ENCODE data around the gene RHBDL3. TPM values are rescaled to one million over a fixed set of nuclear protein-coding genes. Genes with fewer than 3 reads are reported as not detected.

Gene RHBDL3
- total RNA-seq, 4 donors from 2014 or later = 0.27 to 0.64 TPM; not detected in 2

- Histone ChIP-seq H3K36me3 (peaks cover 0 to 86% (median 40%) of the 10 kb centered on the region in 4 donors), H3K27me3 (no peaks in the 10 kb centered on the region), H3K4me3 (no peak overlapping the region), H3K9me3 (no peaks in the 10 kb centered on the region), H3K27ac (no peak overlapping the region), H3K4me1 (peaks cover 3 to 14% (median 7%) of the 10 kb centered on the region in 4 donors)
- in situ Hi-C loops (cut with MboI; ENCODE audit: low pct_ligation_motif_present in 1 of 4, low pct_unique_long_range_greater_than_20kb in 1 of 4, low sequenced_read_pairs in 3 of 4) = no loop called here
- 86 to 100% methylated on average over 1 of the region's 1 CpG for whole genome bisulfite sequencing, 2 donors (ENCODE audit: low coverage in 1 of 2)
- TF ChIP-seq EP300 (IDR thresholded peaks at IDR 0.05; ENCODE audit: low read depth) (no peak), POLR2A (IDR thresholded peaks at IDR 0.05) (no peak), POLR2AphosphoS5 (IDR thresholded peaks at IDR 0.05) (no peak), CTCF (IDR thresholded peaks at IDR 0.05) (no peak)
- intact Hi-C loops (cut with DNase I; ENCODE audit: low total_unique reads) = no loop called here
- no peak for DNase-seq
These were observed 95.6 kb downstream of the RHBDL3 start for GRCh38 chr17:32361270-32361669.

GRCh38 chr17:32370426-32370825 lies 104.8 kb downstream of the RHBDL3 start:
- Histone ChIP-seq H3K36me3 (peaks cover 0 to 95% (median 45%) of the 10 kb centered on the region in 4 donors), H3K27me3 (no peaks in the 10 kb centered on the region), H3K4me1 (peaks cover 0 to 7% (median 0%) of the 10 kb centered on the region in 4 donors), H3K9me3 (no peaks in the 10 kb centered on the region), H3K4me3 (no peak overlapping the region), H3K27ac (no peak overlapping the region)
- no peak for DNase-seq
- 55 to 60% methylated on average over 1 of the region's 1 CpG for WGBS, 2 donors (ENCODE audit: low coverage in 1 of 2)
- in situ Hi-C loops (cut with MboI; ENCODE audit: low pct_ligation_motif_present in 1 of 4, low pct_unique_long_range_greater_than_20kb in 1 of 4, low sequenced_read_pairs in 3 of 4) = no loop called here
- no peak for TF ChIP-seq POLR2A (IDR thresholded peaks at IDR 0.05)
- no peak for TF ChIP-seq CTCF (IDR thresholded peaks at IDR 0.05)
- peak in 1 of 3 donors; percentile 4 for TF ChIP-seq POLR2AphosphoS5 (IDR thresholded peaks at IDR 0.05)
- no peak for TF ChIP-seq EP300 (IDR thresholded peaks at IDR 0.05; ENCODE audit: low read depth)
- intact Hi-C loops (cut with DNase I; ENCODE audit: low total_unique reads) = no loop called here

Small RNAs within 50 kb of the gene (small RNA-seq; reads per million reads assigned to genes)
- 0 to 2.8 (median 0.54) reads per million in 4 donors for gene UBL5P2

Other genes starting within 250 kb of the RHBDL3 start
- 10 to 100 TPM; 10.5 to 43.3 (median 30.8) TPM for gene RHOT1, start 123.3 kb upstream of the RHBDL3 start, total RNA-seq
- gene C17orf75, start 76.3 kb downstream of the RHBDL3 start, total RNA-seq = 10 to 100 TPM in 2 of 4 donors, 1 to 10 TPM in 2; 2.2 to 17.6 (median 9.6) TPM
- gene ZNF207, start 84.3 kb downstream of the RHBDL3 start, total RNA-seq = 100 to 1,000 TPM in 3 of 4 donors, 10 to 100 TPM in 1; 78.9 to 203 (median 139) TPM
- gene PSMD11, start 178.7 kb downstream of the RHBDL3 start, total RNA-seq = 100 to 1,000 TPM in 1 of 4 donors, 10 to 100 TPM in 3; 20.9 to 238 (median 62.3) TPM
- gene CDK5R1, start 221.2 kb downstream of the RHBDL3 start, total RNA-seq = 10 to 100 TPM in 1 of 4 donors, 1 to 10 TPM in 3; 1.3 to 41.2 (median 2.4) TPM